Mucosa of descending colon (tissue), 3 donors: Measurements from ENCODE around the gene ADCY9. TPM values are rescaled to one million over a fixed set of nuclear protein-coding genes. Genes with fewer than 3 reads are reported as not detected.

ENCODE experiments used
- ATAC-seq: fragments of 200-7000 bp; cut with Tn5 transposase; one replicate; pipeline ENCODE4 v1.9.1; 2020; ENCODE audit warnings: mild to moderate bottlenecking, moderate library complexity
- DNase-seq, 3 donors: peaks; one replicate each; pipeline ENCODE4 v3.0.0-alpha.2; 2020
- H3K36me3 ChIP-seq: fragments of 200-600 bp; one replicate; pipeline ENCODE4 v1.8.0; 2021; ENCODE audit warnings: low read depth, mild to moderate bottlenecking
- H3K4me1 ChIP-seq: fragments of 200-600 bp; one replicate; pipeline ENCODE4 v1.8.0; 2021; ENCODE audit warnings: low read depth, mild to moderate bottlenecking
- H3K4me3 ChIP-seq: fragments of 200-600 bp; one replicate; pipeline ENCODE4 v1.8.0; 2021; ENCODE audit warnings: mild to moderate bottlenecking
- H3K9me3 ChIP-seq: fragments of 200-600 bp; one replicate; pipeline ENCODE4 v1.8.0; 2021; ENCODE audit warnings: mild to moderate bottlenecking
- intact Hi-C, 2 donors: fragments of 100-400 bp; cut with DNase I in 1 of 2; cut with micrococcal nuclease in 1 of 2; formaldehyde crosslinking; loops; one replicate each; pipeline versions ENCODE4 v1.11.0 to v1.11.1; 2022; cut with DNase I, micrococcal nuclease
- total RNA-seq, 3 donors: library from RNA; stranded (reverse); fragmentation: NEBNext Ultra II Directional in 2 of 3; extraction: Animal tissue kit (Norgen Biotek cat#: 25700) in 2 of 3; gene quantifications; one replicate each; pipeline versions ENCODE4 v1.2.1 to v1.2.4, GENCODE V29; 2021 to 2023
- TF ChIP-seq, protein P1 (sequence below): fragments of 200-600 bp; IDR thresholded peaks from one replicate; pipeline ENCODE4 v1.8.0; 2022; ENCODE audit warnings: antibody characterized with exemption, mild to moderate bottlenecking
- donor health status: DM: no; HTN: no; CAD: no; lungs with moderate emphysema.
- donor health status: DM: no; HTN: no; CAD: no.
- donor health status: DM: no; HTN: yes; CAD: no.

ADCY9 gene
- total RNA-seq, 3 donors from 2014 or later = 30.0 to 50.8 (median 41.8) TPM

DNA sequence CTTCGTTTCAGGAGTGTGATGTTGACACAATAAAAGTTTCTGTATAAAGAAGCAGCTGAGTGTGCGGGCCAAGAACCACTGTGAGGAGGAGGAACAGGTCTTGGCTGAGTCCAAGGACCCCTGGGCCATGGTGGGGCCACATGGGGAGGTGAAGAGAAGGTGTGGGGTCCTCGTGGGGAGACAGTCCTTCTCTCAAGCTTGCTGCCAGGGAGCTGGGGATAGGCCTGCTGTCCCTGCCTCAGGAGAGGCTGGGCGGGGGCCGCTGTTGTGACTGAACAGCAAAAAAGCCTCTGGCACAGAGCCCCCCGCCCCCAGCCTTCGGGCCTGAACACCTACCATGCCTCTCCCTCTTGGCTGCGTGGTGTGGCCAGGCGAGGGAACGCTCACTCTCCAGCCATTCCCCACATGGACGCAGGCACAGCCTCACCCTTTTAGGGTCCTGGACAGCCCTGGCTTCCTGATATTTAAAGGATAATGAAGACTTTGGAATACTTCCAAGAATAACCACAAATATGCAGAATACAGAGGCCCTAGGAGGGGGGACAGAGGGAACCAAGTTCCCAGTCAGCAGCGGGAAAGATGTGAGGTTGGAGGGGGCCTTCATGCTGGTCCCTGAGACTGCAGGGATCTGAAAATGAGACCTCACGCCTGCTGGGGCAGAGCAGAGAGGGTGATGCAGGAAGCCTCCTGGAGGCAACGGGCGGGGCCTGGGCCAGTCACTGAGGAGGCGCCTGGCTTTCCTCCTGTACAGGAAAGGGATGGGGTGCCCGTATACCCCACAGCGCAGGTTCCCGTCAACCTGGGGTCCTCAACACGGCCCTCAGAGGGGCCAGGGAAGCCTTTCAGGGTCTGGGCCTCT lies 135.8 kb downstream of the ADCY9 start:
- no peak for ATAC-seq

DNA sequence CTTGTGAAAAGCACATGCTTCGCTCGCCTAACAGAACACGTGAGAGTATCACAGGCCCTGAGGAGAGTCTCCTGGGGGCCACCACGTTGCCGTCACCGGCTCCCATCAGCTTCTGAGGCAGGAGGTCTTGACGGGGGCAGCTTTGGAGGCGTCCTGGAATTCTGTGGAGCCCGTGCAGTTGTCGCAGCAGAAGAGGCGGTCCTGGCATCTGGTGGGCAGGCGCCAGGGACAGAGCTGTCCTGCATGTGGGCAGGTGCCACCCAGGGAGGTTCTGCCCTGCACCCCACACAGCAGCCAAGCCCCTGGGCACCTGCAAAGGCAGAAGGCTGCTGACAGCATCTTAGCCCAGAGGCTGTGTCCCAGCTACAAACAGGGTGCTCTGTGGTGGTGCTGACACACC lies 136.7 kb downstream of the ADCY9 start:
- no peaks in the 10 kb centered on the region for H3K36me3 ChIP-seq
- H3K4me3 ChIP-seq = no peak overlapping the region
- DNase-seq (no peak), ATAC-seq (no peak)
- no peaks in the 10 kb centered on the region for H3K4me1 ChIP-seq
- intact Hi-C loops = no loop called here
- TF ChIP-seq, protein P1, sequence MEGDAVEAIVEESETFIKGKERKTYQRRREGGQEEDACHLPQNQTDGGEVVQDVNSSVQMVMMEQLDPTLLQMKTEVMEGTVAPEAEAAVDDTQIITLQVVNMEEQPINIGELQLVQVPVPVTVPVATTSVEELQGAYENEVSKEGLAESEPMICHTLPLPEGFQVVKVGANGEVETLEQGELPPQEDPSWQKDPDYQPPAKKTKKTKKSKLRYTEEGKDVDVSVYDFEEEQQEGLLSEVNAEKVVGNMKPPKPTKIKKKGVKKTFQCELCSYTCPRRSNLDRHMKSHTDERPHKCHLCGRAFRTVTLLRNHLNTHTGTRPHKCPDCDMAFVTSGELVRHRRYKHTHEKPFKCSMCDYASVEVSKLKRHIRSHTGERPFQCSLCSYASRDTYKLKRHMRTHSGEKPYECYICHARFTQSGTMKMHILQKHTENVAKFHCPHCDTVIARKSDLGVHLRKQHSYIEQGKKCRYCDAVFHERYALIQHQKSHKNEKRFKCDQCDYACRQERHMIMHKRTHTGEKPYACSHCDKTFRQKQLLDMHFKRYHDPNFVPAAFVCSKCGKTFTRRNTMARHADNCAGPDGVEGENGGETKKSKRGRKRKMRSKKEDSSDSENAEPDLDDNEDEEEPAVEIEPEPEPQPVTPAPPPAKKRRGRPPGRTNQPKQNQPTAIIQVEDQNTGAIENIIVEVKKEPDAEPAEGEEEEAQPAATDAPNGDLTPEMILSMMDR = no peak
- H3K9me3 ChIP-seq = no peaks in the 10 kb centered on the region

More for the DNA sequence above, 135.8 kb downstream of the ADCY9 start:
- TF ChIP-seq, protein P1 = no peak
- no peak for DNase-seq
- H3K4me3 ChIP-seq = no peak overlapping the region
- intact Hi-C loops = no loop called here
- no peaks in the 10 kb centered on the region for H3K9me3 ChIP-seq
- no peaks in the 10 kb centered on the region for H3K36me3 ChIP-seq
- H3K4me1 ChIP-seq = no peaks in the 10 kb centered on the region

DNA sequence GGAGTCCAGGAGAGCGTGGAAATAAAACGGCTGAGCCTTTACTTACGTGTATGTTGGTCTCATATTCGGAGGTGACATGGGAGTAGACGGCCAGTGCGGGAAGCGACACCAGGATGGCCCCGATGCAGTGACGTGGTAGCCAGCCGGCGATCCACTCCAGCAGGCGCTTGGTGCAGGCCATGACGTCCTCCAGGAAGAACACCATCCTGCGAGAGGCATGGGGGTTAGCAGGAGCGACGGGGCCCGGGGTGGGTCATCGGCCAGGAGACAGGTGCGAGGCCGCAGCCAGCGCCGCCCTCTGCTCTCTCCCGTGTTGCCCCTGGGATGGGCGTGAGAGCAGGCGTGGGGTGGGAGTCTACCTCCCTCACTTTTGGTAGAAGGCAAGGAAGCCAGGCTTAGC lies 137.2 kb downstream of the ADCY9 start:
- ATAC-seq (no peak), DNase-seq (no peak)
- intact Hi-C loops = no loop called here
- TF ChIP-seq, protein P1 = no peak
- H3K9me3 ChIP-seq = no peaks in the 10 kb centered on the region
- H3K4me1 ChIP-seq = no peaks in the 10 kb centered on the region
- H3K4me3 ChIP-seq = no peak overlapping the region
- no peaks in the 10 kb centered on the region for H3K36me3 ChIP-seq

DNA sequence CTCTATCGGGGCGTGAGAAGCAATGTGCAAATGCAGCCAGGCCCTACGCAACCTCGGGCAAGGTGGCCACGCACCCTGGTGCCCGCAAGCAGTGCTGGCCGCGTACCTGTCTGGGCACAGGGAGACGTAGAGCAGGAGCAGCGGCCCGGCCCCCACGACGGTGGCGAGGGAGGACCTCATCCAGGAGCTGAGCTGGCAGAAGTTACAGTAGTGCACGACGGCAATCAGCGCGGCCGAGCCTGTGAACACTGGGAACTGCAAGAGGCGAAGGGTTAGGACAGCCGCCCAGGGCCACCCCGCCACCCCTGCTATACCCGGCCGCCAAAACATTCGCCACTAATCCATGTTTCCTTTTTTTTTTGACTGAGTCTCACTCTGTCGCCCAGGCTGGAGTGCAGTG lies 138.9 kb downstream of the ADCY9 start:
- H3K4me3 ChIP-seq = no peak overlapping the region
- TF ChIP-seq, protein P1 = no peak
- H3K36me3 ChIP-seq = no peaks in the 10 kb centered on the region
- no peak for DNase-seq
- intact Hi-C loops = no loop called here
- no peaks in the 10 kb centered on the region for H3K4me1 ChIP-seq
- no peak for ATAC-seq
- H3K9me3 ChIP-seq = no peaks in the 10 kb centered on the region

DNA sequence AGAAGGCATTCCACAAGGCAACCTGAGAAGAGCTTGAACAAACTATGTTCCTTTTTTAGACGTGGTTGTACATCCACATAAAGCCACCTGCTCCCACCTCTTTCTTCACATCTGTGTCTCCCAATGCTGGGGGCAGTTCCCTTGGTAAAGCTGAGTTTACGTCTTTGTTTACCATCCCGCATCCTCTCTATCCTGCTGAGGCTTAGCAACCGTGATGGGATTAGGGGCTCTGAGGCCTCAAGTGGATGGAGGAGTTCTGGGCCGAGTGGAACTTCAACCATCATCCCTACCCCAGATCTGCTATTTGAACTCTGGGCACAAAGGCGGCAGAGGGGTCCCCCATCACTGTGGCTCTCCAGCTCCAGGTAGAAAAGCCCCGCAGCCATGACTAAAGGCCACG lies 141.5 kb downstream of the ADCY9 start:
- TF ChIP-seq, protein P1 = no peak
- H3K4me3 ChIP-seq = no peak overlapping the region
- DNase-seq (no peak), ATAC-seq (no peak)
- H3K9me3 ChIP-seq = no peaks in the 10 kb centered on the region
- intact Hi-C loops = no loop called here
- H3K4me1 ChIP-seq = no peaks in the 10 kb centered on the region
- H3K36me3 ChIP-seq = no peaks in the 10 kb centered on the region
